Measurements from ENCODE around the gene DENND5B. TPM values are rescaled to one million over a fixed set of nuclear protein-coding genes. Genes with fewer than 3 reads are reported as not detected.
"Not testable (repeated sequence)": the region's sequence is repeated elsewhere in the genome, so short reads cannot be mapped to it uniquely, and the experiment has no call there.

Gene DENND5B
- total RNA-seq, 2 donors from 2014 or later: 31.2 to 37.3 TPM

GRCh38 chr12:31572900-31573600 lies 17.9 kb downstream of the DENND5B start:
- DNase-seq (ENCODE audit: low spot score): no peak
- Histone ChIP-seq H3K4me1 (peaks cover 0 to 31% of the 10 kb centered on the region in 2 donors), H3K27ac (no peak overlapping the region), H3K36me3 (no peaks in the 10 kb centered on the region), H3K27me3 (no peaks in the 10 kb centered on the region), H3K9me3 (no peaks in the 10 kb centered on the region), H3K4me3 (no peak overlapping the region)
- no peak for TF ChIP-seq CTCF (IDR thresholded peaks at IDR 0.05)

- H3K4me3 ChIP-seq: no peak overlapping the region
- no peaks in the 10 kb centered on the region for H3K27me3 ChIP-seq
- no peak for TF ChIP-seq CTCF (IDR thresholded peaks at IDR 0.05)
- DNase-seq (ENCODE audit: low spot score): no peak
- no peak overlapping the region for H3K27ac ChIP-seq
- no peaks in the 10 kb centered on the region for H3K36me3 ChIP-seq
- H3K4me1 ChIP-seq: peaks cover 0 to 28% of the 10 kb centered on the region in 2 donors
- no peaks in the 10 kb centered on the region for H3K9me3 ChIP-seq
Observed at GRCh38 chr12:31570880-31571279, 20.1 kb downstream of the DENND5B start.

- H3K4me1 ChIP-seq: peaks cover 0 to 19% of the 10 kb centered on the region in 2 donors
- H3K9me3 ChIP-seq; H3K4me3 ChIP-seq; H3K27me3 ChIP-seq; H3K27ac ChIP-seq; H3K36me3 ChIP-seq; DNase-seq (ENCODE audit: low spot score): not testable (repeated sequence)
Observed at GRCh38 chr12:31569517-31569916, 21.4 kb downstream of the DENND5B start.

- TF ChIP-seq CTCF (IDR thresholded peaks at IDR 0.05): no peak
- Histone ChIP-seq H3K4me1 (peaks cover 0 to 10% of the 10 kb centered on the region in 2 donors), H3K27ac (no peak overlapping the region), H3K4me3 (no peak overlapping the region), H3K9me3 (no peaks in the 10 kb centered on the region), H3K36me3 (no peaks in the 10 kb centered on the region), H3K27me3 (no peaks in the 10 kb centered on the region)
- no peak for DNase-seq (ENCODE audit: low spot score)
Observed at GRCh38 chr12:31568498-31568897, 22.4 kb downstream of the DENND5B start.

DNA sequence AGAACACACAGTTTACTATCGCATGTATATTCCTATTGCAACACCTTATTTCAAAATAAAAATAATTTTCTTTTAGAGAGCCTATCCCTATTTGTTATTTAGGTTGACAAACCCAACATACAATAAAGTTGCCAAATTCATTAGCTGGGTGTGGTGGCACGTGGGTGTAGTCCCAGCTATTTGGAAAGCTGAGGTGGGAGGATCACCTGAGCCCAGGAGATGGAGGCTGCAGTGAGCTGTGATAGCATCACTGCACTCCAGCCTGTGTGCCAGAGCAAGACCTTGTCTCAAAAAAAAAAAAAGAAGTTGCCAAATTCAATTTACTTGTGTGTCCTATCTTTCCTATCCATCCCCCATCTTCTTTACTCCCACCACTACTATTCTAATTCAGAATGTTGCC lies 23.9 kb downstream of the DENND5B start:
- no peaks in the 10 kb centered on the region for H3K9me3 ChIP-seq
- H3K27me3 ChIP-seq: no peaks in the 10 kb centered on the region
- no peak for DNase-seq (ENCODE audit: low spot score)
- H3K4me1 ChIP-seq: peaks cover 0 to 7% of the 10 kb centered on the region in 2 donors
- H3K27ac ChIP-seq: no peak overlapping the region
- no peaks in the 10 kb centered on the region for H3K36me3 ChIP-seq
- TF ChIP-seq CTCF (IDR thresholded peaks at IDR 0.05): no peak
- H3K4me3 ChIP-seq: no peak overlapping the region

DNA sequence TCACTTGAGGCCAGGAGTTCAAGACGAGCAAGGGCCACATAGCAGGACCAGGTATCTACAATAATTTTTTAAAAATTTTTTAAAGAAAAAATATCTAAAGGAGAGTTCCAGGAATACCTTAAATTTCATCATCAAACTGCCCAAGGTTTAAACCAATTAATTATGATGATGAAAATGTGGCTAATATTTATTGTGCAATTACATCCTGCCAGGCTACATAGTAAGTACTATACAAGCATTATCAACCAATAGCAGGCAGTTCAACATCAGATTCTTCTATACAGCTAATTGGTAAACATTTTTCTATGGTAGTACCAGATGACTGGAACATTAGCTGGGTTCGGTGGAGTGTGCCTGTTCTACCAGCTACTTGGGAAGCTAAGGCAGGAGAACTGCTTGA lies 24.4 kb downstream of the DENND5B start:
- no peak for TF ChIP-seq CTCF (IDR thresholded peaks at IDR 0.05)
- Histone ChIP-seq H3K4me3 (no peak overlapping the region), H3K4me1 (peaks cover 0 to 7% of the 10 kb centered on the region in 2 donors), H3K27me3 (no peaks in the 10 kb centered on the region), H3K36me3 (no peaks in the 10 kb centered on the region), H3K9me3 (no peaks in the 10 kb centered on the region), H3K27ac (no peak overlapping the region)
- no peak for DNase-seq (ENCODE audit: low spot score)
